Loucy (cell line): ENCODE measurements around the gene CD180.

Source experiments
- CTCF ChIP-seq: fragments of 200-600 bp; sonication (generic); conservative IDR thresholded peaks from 2 replicates; pipeline ENCODE4 v1.5.1; 2014; ENCODE audit warnings: mild to moderate bottlenecking, antibody characterized with exemption, low read length
- EZH2phosphoT487 ChIP-seq: fragments of 200-600 bp; IDR thresholded peaks from 2 replicates; pipeline ENCODE4 v1.6.1; 2018; ENCODE audit warnings: antibody characterized with exemption, mild to moderate bottlenecking, moderate library complexity, borderline replicate concordance

- TF ChIP-seq CTCF, result no peak
- no peak for TF ChIP-seq EZH2phosphoT487
These were observed 18.3 kb upstream of the CD180 start for GRCh38 chr5:67214707-67215447.
